AG10803 (cell line): Measurements from ENCODE around the gene RPL26.

Source experiments
- DNase-seq: peaks from one replicate; pipeline ENCODE4 v3.0.0; 2010; ENCODE audit warnings: low read depth
- H3K4me3 ChIP-seq: 2 replicates; pipeline ENCODE4 v1.5.1; 2011; ENCODE audit warnings: mild to moderate bottlenecking, low read length, control low read depth
- TF ChIP-seq, protein P1 (sequence below): conservative IDR thresholded peaks from 2 replicates; pipeline ENCODE4 v1.5.1; 2011; ENCODE audit warnings: mild to moderate bottlenecking, low read length, control low read depth, inconsistent platforms

Gene RPL26

DNA sequence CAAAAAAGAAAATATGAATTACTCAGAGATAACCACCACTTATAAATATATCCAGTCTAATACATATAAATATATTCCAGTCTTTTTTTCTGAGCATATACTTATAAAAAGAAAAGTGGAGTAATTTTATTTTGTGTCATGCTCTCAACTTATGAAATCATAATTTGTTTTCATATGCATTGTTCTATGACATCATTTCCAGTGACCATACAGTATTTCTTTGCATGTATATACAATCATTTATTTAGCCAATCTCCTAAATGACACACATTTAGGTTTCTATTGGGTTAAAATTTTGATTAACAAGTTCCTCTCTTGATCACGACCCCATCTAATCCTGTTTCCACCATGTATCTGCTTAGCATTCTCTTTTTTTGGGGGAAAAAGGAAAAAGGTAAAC is 36.3 kb upstream of the RPL26 start:
- DNase-seq: no peak
- TF ChIP-seq, protein P1, sequence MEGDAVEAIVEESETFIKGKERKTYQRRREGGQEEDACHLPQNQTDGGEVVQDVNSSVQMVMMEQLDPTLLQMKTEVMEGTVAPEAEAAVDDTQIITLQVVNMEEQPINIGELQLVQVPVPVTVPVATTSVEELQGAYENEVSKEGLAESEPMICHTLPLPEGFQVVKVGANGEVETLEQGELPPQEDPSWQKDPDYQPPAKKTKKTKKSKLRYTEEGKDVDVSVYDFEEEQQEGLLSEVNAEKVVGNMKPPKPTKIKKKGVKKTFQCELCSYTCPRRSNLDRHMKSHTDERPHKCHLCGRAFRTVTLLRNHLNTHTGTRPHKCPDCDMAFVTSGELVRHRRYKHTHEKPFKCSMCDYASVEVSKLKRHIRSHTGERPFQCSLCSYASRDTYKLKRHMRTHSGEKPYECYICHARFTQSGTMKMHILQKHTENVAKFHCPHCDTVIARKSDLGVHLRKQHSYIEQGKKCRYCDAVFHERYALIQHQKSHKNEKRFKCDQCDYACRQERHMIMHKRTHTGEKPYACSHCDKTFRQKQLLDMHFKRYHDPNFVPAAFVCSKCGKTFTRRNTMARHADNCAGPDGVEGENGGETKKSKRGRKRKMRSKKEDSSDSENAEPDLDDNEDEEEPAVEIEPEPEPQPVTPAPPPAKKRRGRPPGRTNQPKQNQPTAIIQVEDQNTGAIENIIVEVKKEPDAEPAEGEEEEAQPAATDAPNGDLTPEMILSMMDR: no peak
- no peak overlapping the region for H3K4me3 ChIP-seq

DNA sequence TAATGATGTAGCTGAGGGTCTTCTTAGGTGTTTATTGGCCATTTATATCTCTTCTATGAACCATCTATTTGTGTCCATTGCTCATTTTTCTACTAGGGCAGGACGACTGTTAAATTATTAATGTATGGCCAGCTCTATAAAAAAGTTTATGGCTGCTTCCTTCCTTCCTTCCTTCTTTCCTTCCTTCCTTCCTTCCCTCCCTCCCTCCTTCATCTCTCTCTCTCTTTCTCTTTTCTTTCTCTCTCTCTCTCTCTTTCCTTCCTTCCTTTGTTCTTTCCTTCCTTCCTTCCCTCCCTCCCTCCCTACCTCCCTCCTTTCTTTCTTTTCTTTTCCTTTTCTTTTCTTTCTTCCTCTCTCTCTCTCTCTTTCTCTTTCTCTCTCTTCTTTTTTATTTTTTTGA is 35.5 kb upstream of the RPL26 start:
- TF ChIP-seq, protein P1: no peak
- no peak for DNase-seq
- no peak overlapping the region for H3K4me3 ChIP-seq

DNA sequence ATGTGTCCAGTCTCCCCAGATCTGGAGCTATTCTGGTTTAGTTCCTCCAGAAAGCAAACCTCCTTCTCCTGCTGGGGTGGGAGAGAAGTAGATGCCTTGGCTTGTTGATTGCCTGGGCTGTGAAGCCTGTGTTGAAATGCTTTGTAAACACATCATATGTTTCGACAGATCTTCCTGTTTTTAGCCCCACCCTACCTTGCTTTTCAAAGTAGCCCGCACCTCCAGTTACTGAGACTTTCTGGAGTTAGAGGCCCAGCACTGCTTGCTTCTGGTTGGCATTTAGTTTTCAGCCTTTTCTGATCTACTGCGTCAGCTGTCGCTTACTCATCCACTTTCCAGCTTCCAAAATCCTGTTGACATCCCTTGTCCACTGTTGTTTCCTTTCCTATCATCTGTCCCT is 34.8 kb upstream of the RPL26 start:
- no peak for DNase-seq
- TF ChIP-seq, protein P1: no peak
- H3K4me3 ChIP-seq: no peak overlapping the region

- H3K4me3 ChIP-seq: no peak overlapping the region
- TF ChIP-seq, protein P1: no peak
- DNase-seq: no peak
Observed at GRCh38 chr17:8413938-8414337, 30.9 kb upstream of the RPL26 start.

GRCh38 chr17:8413328-8413727 is 30.3 kb upstream of the RPL26 start:
- no peak for DNase-seq
- TF ChIP-seq, protein P1: no peak
- H3K4me3 ChIP-seq: no peak overlapping the region

DNA sequence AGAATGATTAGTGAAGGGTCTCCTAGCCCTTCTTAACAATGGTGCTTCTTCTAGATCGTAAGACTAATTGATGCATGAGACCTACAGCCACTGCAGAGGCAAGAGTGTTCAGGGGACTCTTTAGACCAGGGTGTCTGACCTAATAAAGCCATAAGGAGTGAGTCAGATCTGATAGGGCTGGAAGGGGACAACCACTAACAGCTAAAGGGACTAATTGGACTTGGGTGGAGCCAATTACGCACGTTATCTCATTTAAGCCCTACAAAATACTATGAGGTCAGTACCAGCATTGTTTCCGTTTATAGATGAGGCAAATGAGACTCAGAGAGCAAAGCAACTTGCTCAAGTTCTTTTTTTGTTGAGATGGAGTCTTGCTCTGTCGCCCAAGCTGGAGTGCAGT is 29.1 kb upstream of the RPL26 start:
- TF ChIP-seq, protein P1: no peak
- no peak overlapping the region for H3K4me3 ChIP-seq
- DNase-seq: no peak

- TF ChIP-seq, protein P1: no peak
- no peak overlapping the region for H3K4me3 ChIP-seq
- no peak for DNase-seq
Observed at GRCh38 chr17:8410883-8411238, 27.9 kb upstream of the RPL26 start.
